ENCODE results near the gene TAB2. TPM values are rescaled to one million over a fixed set of nuclear protein-coding genes. Genes with fewer than 3 reads are reported as not detected.

The TAB2 gene
- total and polyA plus RNA-seq, 9 of the 15 experiments (the other 6 are each of a cell fraction or from before 2014, with no cell fraction given), result 9.1 to 38.3 (median 18.6) TPM

- in situ Hi-C loops (cut with MboI), result no loop called here
- intact Hi-C loops (cut with micrococcal nuclease), result no loop called here
- DNase-seq (ENCODE audit: extremely low read depth in 1 of 4, low spot score in 3 of 4), result peak in 2 of 4 experiments; percentile 21 to 25
Observed at GRCh38 chr6:149400050-149400449, 82.5 kb downstream of the TAB2 start, which contains the start of gene SUMO4. Gene SUMO4, plus strand, starts transcription at chr6:149400262. Its CDS starts 130 bp downstream, at chr6:149400392.

More at GRCh38 chr6:149400050-149400449, 82.5 kb downstream of the TAB2 start, which contains the start of gene SUMO4:
- WGBS (ENCODE audit: insufficient coverage, low coverage, missing lambda C conversion rate), result 97% methylated on average over 11 of the region's 11 CpGs
- no peak for FAIRE-seq
- TF ChIP-seq, protein P1, sequence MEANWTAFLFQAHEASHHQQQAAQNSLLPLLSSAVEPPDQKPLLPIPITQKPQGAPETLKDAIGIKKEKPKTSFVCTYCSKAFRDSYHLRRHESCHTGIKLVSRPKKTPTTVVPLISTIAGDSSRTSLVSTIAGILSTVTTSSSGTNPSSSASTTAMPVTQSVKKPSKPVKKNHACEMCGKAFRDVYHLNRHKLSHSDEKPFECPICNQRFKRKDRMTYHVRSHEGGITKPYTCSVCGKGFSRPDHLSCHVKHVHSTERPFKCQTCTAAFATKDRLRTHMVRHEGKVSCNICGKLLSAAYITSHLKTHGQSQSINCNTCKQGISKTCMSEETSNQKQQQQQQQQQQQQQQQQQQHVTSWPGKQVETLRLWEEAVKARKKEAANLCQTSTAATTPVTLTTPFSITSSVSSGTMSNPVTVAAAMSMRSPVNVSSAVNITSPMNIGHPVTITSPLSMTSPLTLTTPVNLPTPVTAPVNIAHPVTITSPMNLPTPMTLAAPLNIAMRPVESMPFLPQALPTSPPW (CRISPR knock-in tag; IDR thresholded peaks at IDR 0.05), result no peak
- TF ChIP-seq WHSC1 (IDR thresholded peaks at IDR 0.05; ENCODE audit: low read length) (no peak), RBM22 (IDR thresholded peaks at IDR 0.05; ENCODE audit: low read depth, low read length, poor library complexity, severe bottlenecking) (no peak)
- TF ChIP-seq, protein P2, sequence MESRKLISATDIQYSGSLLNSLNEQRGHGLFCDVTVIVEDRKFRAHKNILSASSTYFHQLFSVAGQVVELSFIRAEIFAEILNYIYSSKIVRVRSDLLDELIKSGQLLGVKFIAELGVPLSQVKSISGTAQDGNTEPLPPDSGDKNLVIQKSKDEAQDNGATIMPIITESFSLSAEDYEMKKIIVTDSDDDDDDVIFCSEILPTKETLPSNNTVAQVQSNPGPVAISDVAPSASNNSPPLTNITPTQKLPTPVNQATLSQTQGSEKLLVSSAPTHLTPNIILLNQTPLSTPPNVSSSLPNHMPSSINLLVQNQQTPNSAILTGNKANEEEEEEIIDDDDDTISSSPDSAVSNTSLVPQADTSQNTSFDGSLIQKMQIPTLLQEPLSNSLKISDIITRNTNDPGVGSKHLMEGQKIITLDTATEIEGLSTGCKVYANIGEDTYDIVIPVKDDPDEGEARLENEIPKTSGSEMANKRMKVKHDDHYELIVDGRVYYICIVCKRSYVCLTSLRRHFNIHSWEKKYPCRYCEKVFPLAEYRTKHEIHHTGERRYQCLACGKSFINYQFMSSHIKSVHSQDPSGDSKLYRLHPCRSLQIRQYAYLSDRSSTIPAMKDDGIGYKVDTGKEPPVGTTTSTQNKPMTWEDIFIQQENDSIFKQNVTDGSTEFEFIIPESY (CRISPR knock-in tag; IDR thresholded peaks at IDR 0.05), result peak; percentile 76
- ChIA-PET CTCF (ENCODE audit: low intra/inter-chr PET ratio) (no interaction called here), POLR2A (interaction anchor here (0.7 kb wide), 1 partner anchor 57 kb away, joined by 3 read pairs; no protein-coding TSS in a partner anchor)
- no peak within 1 kb of the TSS for H3K27ac ChIP-seq (ENCODE audit: extremely low read depth, low read depth, low read length)
- no peaks in the 10 kb centered on the region for H3K27me3 ChIP-seq (ENCODE audit: control insufficient read depth in 2 of 2, insufficient read depth in 2 of 2, low read length in 2 of 2)
- H3K9me3 ChIP-seq (replicated peaks; ENCODE audit: control insufficient read depth, insufficient read depth, low read depth, low read length), result no peaks in the 10 kb centered on the region
- no peaks in the 10 kb centered on the region for H3K79me2 ChIP-seq (ENCODE audit: control insufficient read depth, insufficient read depth, low read length)
- BruUV-seq (replicated peaks), result no TSS peak
- peaks cover 38% of the 10 kb centered on the region for H3K36me3 ChIP-seq (ENCODE audit: control insufficient read depth, insufficient read depth, low read length)
- H3K9ac ChIP-seq (ENCODE audit: insufficient read depth in 1 of 2, low read depth in 2 of 2, low read length in 2 of 2), result no peak within 1 kb of the TSS
- no peaks in the 10 kb centered on the region for H3K9me1 ChIP-seq (ENCODE audit: control insufficient read depth, insufficient read depth, low read length)
- no peak within 1 kb of the TSS for H3K4me2 ChIP-seq (ENCODE audit: insufficient read depth, low read length)
- H3K4me1 ChIP-seq (replicated peaks in 1 of 2; ENCODE audit: control insufficient read depth in 2 of 2, insufficient read depth in 2 of 2, low read length in 2 of 2), result no peaks in the 10 kb centered on the region
- no peaks in the 10 kb centered on the region for H4K20me1 ChIP-seq (replicated peaks; ENCODE audit: control insufficient read depth, insufficient read depth, low read length)
- ATAC-seq, result no peak
- H2AFZ ChIP-seq (ENCODE audit: low read depth, low read length), result no peak within 1 kb of the TSS
- H3K4me3 ChIP-seq, result no peak within 1 kb of the TSS
